GDM1 (cell line): ENCODE results near the gene ALKBH3.

Source experiments
- DNase-seq: peaks from one replicate; lab custom pipeline; 2025; lab: John Stamatoyannopoulos, UW

Gene ALKBH3

DNA sequence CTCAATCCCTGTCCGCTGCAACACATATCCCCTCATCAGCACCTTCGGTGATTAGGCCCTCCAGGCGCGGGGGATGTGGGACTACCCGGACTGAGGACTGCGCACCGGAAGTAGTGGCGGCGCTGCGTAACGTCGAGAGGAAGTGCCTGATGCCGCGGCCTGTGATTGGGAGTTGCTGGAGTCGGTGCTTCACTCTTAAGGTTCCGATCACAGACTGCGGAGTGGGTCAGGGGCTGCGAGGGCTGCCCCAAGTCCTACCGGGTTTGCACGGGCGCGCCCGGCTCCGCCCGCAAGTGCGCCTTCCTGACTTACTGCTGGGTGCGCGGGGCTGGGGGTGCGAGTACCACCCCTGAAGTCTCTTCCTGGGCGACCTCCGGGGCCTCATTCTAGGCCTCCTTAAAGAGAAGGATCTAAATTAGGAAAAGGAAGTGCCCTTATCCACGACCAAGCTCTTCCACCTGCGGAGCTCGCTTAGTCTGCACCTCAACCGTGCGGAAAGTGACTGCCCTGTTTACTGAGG, at the start of gene ALKBH3:
Gene ALKBH3 (plus strand): TSS at position 192 of the 520 bp plus-strand sequence. CDS start 1,822 bp downstream, outside the sequence.
- peak; percentile 90 for DNase-seq

DNA sequence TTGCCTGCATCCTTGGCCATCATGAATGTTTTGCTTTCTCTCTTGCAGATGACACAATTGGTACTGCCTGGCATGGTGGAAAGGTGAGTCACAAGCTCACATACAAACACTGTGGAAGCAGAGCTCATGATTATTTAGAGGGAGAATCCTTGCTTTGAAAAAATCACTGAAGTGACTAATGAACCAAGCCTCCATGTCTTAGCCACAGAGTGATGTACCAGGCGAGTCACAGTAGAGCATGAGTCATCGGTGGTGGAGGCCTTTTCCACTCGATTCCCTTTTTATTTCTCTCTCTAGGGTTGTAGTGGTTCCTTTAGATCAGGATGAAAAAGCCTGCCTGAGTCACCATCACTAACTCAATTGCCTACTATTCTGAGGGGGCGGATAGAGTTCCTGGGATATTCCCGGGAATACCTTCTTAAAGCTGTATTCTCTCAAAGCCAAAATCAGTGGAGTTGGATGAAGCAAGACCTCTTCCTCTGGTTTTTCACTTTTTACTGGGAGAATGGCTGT, 49.6 kb upstream of the ALKBH3 start:
- DNase-seq: no peak

DNA sequence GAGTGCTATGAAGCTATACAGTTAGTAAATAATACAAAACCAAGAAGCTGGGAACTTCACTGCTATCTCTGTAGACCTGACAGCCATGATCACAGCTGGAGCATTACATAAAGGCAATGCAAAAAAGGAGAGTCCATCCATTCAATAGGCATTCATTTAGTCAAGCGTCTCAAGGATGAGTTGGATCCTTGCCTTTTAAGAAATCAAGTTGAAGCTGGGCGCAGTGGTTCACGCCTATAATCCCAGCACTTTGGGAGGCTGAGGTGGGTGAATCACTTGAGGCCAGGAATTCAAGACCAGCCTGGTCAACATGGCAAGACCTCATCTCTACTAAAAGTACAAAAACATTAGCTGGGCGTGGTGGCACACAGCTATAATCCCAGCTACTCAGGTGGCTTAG, 48.1 kb upstream of the ALKBH3 start:
- no peak for DNase-seq

DNA sequence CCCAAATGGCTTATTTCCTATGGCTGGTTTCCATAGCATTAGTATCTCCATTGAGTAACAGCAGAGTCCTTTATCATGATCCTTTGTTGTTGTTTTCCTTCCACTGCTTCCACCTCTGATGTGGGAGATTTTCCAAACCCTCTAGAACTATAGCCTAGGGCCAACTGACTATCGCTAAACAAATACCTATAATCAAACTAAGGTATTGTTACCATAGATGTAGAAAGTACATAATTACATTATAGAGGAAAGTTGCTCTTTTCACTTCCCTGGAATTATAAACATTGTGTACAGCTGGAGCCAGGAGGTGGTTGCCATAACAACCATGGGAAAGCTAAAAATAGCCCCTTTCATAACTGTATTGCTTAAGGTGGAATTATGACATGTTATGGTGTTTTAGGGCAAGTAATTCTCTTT, 47.0 kb upstream of the ALKBH3 start:
- no peak for DNase-seq

DNA sequence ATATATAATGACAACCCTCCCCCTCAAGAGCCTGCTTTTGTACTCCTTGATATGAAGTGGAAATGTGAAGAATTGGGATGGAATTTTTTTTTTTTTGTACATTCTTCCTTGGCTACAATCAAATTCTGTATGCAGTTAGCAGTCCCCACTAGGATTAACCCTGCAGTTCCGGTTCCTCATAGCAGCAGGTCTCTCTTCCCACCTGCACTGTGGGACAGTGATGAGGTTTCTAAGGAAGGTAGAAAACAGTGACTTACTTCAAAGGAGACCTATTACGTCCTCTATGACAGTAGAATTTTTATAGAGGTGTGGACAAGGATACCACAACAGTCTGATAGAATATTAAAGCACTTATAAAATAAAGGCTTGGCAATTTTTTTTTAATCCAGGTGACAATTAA, 46.3 kb upstream of the ALKBH3 start:
- DNase-seq: no peak

- no peak for DNase-seq
These were observed 45.5 kb upstream of the ALKBH3 start for GRCh38 chr11:43835104-43835503.

- no peak for DNase-seq
These were observed 42.8 kb upstream of the ALKBH3 start for GRCh38 chr11:43837879-43838278.

DNA sequence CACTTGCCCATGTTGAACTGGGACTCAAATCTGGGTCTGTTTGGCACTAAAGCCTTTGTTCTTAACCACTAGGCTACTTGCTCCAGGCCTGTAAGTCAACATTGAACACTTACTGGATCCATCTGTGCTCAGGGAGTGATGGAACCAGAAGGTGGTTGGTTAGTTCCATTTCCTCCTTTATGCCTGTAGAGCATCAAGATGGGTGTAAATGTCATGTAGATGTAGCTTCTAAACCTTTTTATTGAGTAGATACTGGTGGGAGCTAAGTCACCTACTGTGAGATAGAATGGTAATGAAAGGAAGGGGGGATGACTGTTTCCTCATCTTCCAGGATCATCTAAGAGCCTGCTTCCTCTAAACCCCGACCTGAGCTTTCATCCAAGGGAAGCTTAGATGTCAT, 38.6 kb upstream of the ALKBH3 start:
- no peak for DNase-seq

DNA sequence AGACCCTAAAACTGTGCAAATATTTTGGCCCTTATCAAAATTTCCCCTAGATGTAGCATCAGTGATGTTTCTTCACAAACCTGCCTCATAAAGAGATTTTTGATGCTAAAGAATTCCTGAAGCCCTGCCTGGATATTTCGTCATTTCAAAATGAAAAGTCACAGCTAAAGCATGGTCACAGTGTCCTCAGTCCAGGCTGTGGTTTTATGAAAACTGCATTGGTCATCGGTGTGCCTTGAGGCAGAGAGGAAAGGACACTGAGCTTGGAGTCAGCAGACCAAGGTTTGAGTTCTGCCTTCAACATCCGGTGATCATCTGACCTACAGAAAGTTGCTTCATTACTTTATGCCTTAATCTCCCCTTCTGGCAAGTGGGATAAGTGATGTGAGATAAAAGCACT, 34.8 kb upstream of the ALKBH3 start:
- DNase-seq: no peak

GRCh38 chr11:43852057-43852636, 28.5 kb upstream of the ALKBH3 start:
- peak; percentile 25 for DNase-seq

DNA sequence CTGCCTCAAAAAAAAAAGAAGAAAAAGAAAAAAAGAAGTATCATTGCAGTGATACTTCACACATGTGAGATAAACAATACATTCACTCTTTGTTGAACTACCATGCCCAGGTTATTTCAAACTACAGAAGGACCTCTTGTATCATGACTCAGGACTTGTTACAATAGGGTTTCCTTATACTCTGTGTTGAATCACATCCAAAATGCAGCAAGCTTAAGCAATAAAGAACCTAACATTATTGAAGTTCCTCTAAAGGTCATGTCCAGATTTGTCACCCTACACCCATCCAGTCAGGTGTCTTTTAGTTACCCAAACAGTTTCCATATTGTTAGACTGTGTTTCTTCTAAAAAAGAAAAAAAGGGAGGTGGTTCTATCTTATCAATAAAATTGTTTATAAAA, 26.9 kb upstream of the ALKBH3 start:
- no peak for DNase-seq

DNA sequence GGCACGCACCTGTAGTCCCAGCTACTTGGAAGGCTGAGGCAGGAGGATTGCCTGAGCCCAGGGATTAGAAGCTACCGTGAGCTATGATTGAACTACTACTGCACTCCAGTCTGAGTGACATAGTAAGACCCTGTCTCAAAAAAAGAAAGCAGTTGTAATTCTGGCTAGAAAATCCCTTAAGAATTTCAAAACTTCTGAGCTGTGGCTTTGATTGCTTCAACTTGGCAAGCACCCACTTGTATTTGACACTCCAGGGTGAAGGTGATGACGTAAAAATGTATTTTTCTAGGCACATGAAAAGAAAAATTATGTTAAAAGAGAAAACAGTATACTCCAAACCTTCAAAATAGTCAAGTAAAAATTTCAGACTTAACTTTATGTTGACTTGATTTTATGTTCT, 23.6 kb upstream of the ALKBH3 start:
- DNase-seq: no peak

- DNase-seq: no peak
These were observed 19.5 kb upstream of the ALKBH3 start for GRCh38 chr11:43861141-43861540.

DNA sequence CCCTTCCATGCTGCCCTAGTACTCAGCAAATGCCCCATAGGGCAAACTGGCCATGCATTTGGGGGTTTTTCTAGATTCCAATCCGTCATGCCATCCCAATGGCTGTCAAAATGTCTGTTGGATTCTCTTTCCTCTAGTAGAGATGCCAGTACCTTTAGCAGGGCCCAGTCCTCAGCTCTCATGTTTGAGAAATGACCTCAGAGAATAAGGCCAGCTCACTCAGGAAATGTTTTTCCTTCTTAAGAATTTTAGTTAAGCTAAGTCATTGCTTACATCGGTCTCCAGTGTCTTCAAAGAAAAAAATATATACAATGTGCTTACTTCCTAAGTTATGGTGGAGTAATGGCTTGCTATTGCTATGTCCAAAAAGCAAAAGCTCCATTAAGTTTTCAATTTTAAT, 14.1 kb upstream of the ALKBH3 start:
- no peak for DNase-seq

GRCh38 chr11:43866969-43867368, 13.7 kb upstream of the ALKBH3 start:
- DNase-seq: no peak

GRCh38 chr11:43868852-43869567, 11.6 kb upstream of the ALKBH3 start:
- peak; percentile 65 for DNase-seq

DNA sequence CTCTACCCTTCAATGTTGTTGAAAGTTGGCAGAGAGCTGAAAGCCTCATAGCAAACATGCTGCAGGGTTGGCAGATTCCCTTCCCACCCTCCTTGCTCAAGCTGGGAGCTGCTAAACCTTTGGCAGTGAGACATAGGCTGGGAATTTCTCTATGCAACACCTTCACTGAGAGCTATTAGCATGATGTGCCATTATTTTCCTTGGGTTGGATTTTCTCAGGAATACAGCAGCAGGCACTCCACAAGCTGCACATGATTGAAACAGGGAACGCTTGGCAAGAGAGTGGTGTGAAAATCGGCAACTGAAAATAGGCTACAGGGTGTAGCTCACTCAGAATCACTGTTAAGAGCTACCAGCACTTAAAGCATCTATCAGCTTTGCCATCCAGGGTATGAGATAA, 9.6 kb upstream of the ALKBH3 start:
- DNase-seq: no peak

DNA sequence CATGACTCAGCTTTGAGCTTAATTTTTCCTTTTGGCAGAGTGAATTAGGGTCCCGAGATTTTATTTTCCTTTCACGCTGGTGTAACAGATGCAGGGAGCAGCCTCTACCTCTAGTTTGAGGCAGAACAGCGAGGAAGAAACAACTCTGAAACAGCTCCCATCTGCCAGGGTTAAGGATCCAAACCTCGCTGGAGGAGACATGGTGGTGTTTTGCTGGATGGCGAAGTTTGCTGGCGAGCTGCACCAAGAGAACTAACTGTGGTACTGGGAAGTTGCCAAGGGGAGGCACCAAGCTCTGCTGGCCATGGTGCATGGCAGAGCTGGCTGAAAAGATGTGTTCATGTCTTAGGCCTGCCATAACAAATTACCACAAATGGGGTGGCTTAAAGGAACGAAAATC, 7.6 kb upstream of the ALKBH3 start:
- no peak for DNase-seq

- no peak for DNase-seq
These were observed 6.6 kb upstream of the ALKBH3 start for GRCh38 chr11:43874078-43874477.

DNA sequence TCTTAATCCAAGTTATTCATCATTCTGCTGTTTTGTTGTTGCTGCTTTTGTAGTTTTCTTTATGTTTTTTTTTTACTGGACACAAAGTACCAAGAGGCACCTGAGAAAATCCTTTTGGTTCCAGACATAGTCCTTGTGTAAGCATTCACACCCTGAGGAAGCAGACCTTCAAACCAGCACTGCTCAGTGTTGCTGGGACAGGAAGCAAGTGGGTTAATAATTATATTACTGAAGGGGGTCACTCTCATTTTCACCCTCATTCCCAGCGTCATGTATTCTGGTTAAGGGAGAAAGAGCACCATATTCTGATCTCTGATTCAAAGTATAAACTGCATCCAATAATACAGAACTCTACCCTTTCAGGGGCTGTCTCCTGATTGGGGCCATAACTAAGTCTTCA, 5.9 kb upstream of the ALKBH3 start:
- DNase-seq: no peak

DNA sequence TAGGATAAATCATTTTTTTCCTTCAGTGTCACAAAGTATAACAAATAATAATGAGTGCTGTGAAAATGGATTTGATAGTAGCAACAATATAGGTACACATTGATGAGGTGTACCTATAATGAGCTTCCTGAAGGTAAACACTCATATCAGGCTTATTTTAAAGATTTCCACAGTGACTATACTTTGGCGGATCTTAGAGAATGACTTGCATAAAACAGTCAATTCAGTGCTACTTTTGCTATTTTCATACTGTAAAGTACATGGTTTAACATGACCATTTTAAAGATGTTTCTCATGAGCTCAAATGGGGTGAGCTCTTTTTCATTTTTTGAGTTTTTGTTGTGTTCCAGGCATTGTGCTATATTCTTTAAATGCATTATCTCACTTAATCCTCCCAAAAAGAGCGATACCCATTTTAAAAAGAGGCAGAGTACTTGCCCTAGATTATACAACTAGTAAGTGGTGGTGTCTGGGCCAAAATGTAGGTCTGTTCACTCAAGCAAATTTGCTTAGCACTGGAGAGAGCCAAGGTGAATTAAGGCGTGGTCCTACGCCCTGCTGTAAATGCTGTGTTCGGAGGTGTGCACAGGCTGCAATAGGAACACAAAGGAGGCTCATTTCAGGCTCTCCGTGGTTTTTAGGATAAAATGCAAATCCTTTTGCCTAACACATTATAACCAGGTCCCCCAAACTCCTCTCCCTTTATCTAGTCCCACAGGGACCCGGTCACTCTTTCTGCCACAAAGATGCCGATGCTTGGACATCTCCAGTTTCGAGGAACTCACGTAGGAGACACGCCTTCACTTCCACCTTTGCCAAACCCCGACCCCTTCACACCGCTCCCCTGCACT, 617 bp upstream of the ALKBH3 start:
- no peak for DNase-seq

- no peak for DNase-seq
These were observed 12.2 kb downstream of the ALKBH3 start for GRCh38 chr11:43892851-43893250.

DNA sequence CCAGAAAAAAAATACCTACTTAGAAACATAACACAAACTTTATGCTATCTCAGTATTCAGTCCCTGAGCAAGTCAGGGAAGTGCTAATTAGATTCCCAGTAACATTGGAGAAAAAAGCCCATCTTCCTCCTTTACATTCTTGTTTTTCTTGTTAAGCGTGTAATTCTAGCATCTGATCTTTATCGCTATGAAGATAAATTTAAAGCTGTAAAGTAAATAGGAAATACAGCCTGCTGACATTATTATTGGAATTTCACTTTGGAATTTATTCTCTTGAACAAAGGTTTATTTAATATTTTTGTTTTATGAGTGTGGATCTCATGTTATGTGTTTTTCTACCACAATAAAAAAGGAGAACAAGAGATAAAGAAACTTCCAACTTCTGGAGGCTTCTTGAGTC, 13.9 kb downstream of the ALKBH3 start:
- no peak for DNase-seq
